H1 (cell line): ENCODE data around the gene DSTYK.

Experiments used
- CTCF ChIP-seq, 3 experiments: IDR thresholded peaks; 1 replicate in 2 of 3; 2 replicates in 1 of 3; pipeline versions ENCODE4 v1.5.1 to v1.6.1; 2011; ENCODE audit warnings: low read length in 3 of 3, mild to moderate bottlenecking in 3 of 3, inconsistent platforms in 2 of 3, low read depth in 1 of 3, moderate library complexity in 1 of 3; ENCODE audit not compliant: insufficient read depth in 1 of 3; ENCODE audit errors: control extremely low read depth in 1 of 3
- EZH2 ChIP-seq: fragments of 200-600 bp; sonication (generic); IDR thresholded peaks from 2 replicates; pipeline ENCODE4 v1.7.1; 2012; ENCODE audit warnings: low read depth, mild to moderate bottlenecking, moderate library complexity, low read length, inconsistent platforms; ENCODE audit not compliant: severe bottlenecking

- TF ChIP-seq CTCF (IDR thresholded peaks at IDR 0.05; ENCODE audit: control extremely low read depth in 1 of 3, insufficient read depth in 1 of 3, low read depth in 1 of 3, low read length in 3 of 3) (no peak), EZH2 (no peak)
These were observed 39.2 kb upstream of the DSTYK start for GRCh38 chr1:205250699-205251098.
